Bone marrow (tissue), 2 donors: Measurements from ENCODE around the gene ARHGEF37.
"Not testable (repeated sequence)": the region's sequence is repeated elsewhere in the genome, so short reads cannot be mapped to it uniquely, and the experiment has no call there.

Source experiments
- DNase-seq, 2 donors: peaks; one replicate each; lab custom pipeline; 2025; lab: John Stamatoyannopoulos, UW

Gene ARHGEF37, protein sequence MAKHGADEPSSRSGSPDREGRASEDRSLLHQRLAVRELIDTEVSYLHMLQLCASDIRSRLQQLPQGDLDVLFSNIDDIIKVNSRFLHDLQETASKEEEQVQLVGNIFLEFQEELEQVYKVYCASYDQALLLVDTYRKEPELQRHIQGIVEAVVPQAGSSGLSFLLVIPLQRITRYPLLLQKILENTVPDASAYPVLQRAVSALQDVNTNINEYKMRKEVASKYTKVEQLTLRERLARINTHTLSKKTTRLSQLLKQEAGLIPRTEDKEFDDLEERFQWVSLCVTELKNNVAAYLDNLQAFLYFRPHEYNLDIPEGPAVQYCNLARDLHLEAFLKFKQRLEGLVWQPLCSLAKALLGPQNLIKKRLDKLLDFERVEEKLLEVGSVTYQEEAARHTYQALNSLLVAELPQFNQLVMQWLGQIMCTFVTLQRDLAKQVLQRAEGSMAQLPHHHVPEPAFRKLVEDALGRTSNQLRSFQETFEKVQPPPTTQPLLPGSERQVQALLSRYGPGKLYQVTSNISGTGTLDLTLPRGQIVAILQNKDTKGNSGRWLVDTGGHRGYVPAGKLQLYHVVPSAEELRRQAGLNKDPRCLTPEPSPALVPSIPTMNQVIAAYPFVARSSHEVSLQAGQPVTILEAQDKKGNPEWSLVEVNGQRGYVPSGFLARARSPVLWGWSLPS

DNA sequence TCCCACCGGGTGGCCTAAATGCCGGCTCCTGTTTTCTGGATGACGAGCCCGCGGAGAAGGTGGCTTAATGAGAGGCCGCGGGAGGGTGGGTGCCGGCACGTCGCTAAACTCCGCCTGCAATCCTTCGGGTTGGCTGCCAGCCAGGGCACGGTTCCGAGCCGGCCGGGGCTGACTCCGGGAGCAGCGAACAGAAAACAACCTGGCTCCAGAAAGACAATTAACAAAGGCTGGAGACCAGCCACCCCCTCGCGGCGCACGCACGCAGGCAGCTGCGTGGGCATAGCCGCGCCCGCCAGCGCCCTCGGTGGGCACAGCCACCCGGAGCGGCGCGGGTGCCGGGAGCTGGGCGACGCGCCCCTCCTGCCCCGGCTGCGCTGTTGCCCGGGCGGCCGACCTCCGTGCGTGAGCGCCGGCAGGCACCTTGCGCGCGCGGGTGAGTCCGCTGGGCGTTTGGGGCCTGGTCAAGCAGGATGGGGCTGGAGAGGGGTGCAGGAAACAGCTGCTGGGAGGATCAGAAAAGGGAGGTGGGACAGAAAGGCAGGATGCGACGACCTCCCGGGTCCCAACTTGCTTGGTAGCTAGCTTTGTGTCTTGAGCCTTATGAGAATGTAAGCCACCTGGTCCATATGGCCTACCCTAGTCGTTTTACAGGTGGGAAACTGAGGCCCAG lies at the start of gene ARHGEF37:
TSS of gene ARHGEF37 (plus strand) at position 307 of the 670 bp plus-strand sequence. CDS start 16,272 bp downstream, outside the sequence.
- no peak for DNase-seq

GRCh38 chr5:149532413-149532812 lies 48.9 kb upstream of the ARHGEF37 start:
- no peak for DNase-seq

- not testable (repeated sequence) for DNase-seq
Measured at GRCh38 chr5:149535787-149536186, 45.5 kb upstream of the ARHGEF37 start.

DNA sequence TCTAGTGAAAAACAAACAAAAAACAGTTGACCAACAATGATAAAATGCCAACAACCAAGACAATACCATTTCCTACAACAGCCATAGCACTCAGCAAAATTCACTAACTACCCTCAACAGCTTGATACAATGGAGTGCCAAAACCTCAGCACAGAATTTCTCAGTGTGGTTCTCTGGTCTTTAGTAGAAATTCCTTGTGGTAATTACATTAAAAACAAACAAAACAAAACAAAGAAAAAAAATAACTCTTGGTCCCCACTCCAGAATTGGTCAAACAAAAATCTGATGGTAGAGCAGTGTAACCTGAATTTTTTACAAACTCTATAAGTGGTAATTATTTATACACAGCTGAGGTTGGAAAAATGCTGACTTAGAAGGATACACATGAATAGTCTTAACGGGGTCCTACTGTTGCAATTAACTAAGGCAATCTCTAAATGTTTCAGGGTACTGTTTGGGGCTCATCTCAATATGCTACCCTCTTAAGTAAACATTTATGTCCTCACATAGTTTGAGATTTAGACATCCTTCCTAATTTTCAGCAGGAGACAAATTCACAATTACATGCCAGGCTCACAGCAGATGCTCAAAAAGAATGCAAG lies 43.8 kb upstream of the ARHGEF37 start:
- DNase-seq, result no peak

DNA sequence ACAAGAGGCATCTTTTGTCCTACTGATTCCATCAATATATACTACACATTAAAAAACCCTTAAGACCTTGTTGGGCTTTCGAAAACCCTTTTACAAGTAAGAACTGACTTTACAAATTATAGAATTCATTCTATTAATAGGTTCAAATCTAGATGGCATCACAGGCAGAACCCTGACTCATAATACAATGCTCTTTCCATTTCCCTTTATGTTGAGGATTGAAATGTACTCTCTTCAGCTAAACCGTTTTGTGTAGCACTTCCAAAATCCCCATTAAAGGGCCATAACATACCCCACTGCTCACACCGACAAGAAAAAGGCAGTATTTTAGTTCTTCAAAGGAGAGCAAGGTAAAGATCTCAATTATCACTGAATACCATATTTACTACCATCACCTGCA lies 41.2 kb upstream of the ARHGEF37 start:
- no peak for DNase-seq

GRCh38 chr5:149541893-149542292 lies 39.4 kb upstream of the ARHGEF37 start:
- DNase-seq, result no peak

- DNase-seq, result no peak
Measured at GRCh38 chr5:149543361-149544027, 37.8 kb upstream of the ARHGEF37 start.

DNA sequence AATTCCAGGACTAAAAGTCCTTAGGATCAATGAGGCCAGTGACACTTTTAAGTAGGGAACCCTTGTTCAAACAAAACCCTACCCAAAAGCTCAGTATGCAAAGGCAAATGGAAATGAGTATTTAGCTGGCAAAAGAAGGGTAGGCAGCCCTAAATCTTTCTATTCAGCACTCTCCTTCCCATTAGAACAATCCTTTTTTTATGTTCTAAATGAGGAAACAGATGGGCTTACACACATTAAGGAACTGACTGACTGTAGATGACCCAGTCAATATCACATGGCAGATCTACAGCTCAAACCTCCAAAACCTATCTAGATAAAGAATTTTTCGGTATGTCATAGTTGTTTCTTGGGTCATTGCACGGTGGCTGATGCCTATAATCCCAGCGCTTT lies 37.3 kb upstream of the ARHGEF37 start:
- peak in 1 of 2 donors; percentile 51 for DNase-seq

- no peak for DNase-seq
Measured at GRCh38 chr5:149545327-149545726, 36.0 kb upstream of the ARHGEF37 start.

DNA sequence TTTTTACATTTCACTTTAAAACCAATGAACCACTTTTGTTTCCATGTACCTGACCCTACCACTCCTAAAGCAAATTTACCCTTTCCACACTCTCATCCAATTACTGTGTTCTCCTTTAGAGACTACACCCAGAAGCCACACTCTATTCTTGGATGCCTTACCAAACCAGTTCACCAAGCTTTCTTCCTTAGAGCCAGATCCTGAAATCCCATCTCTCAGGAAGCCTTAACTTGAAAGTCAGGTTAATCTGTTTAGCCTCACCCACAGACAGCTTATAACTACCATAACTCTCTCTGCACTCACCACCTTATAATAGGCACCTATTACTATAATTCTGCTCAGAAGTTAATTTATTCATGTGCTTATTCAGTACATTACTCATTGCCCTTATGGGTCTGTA lies 34.3 kb upstream of the ARHGEF37 start:
- DNase-seq, result no peak

- peak; percentile 15 to 29 for DNase-seq
Measured at GRCh38 chr5:149549461-149550267, 31.6 kb upstream of the ARHGEF37 start.

DNA sequence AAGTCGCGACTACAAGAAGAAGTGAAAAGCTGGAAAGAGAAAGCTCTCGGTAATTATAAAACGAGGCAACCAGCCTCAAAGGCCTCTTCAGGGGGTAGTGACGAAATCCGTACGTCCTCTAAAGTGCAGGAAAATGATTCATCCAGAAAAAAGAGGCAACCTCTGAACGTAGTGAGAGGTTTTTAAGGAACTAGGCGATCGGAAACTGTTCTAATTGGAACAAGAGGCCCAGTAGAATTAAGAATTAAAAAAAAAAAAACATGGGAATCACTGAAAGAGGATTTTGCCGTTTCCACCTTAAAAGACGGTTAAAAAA lies 31.1 kb upstream of the ARHGEF37 start:
- DNase-seq, result peak in 1 of 2 donors; percentile 74

DNA sequence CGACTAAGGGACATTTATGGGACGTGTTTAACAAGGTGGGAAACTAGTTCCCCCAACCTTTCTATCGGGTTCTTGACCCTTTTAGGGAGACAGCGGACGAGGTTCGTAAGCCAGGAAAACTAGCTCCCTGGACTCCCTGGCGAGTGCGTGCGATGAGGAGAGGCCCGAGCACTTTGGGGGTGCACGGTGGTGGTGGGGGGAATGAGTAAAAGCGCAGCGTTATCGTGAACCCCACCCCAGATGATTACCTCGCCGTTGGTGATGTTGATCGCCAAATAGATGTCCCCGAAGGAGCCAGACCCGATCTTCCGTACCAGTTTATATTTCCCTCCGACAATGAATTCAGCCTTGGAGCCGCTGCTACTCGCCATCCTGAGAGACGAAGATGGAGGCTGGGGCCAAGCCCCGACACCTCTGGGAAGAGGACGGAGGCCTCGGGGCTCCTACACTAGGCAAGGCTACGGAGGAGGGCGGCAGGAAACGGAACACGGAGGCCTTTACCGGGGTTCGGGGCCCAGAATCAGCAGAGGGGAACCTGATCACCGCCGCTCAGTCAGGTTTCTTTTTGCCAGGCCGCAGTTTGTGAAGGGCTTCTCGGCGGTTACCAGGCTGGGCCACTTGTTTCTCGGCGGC lies 30.6 kb upstream of the ARHGEF37 start:
- DNase-seq, result no peak

GRCh38 chr5:149551227-149552037 lies 29.9 kb upstream of the ARHGEF37 start, which contains the start of gene CSNK1A1:
Gene CSNK1A1 (minus strand): TSS chr5:149551439. CDS start chr5:149550964, 475 bp downstream.
- peak; percentile 95 for DNase-seq

DNA sequence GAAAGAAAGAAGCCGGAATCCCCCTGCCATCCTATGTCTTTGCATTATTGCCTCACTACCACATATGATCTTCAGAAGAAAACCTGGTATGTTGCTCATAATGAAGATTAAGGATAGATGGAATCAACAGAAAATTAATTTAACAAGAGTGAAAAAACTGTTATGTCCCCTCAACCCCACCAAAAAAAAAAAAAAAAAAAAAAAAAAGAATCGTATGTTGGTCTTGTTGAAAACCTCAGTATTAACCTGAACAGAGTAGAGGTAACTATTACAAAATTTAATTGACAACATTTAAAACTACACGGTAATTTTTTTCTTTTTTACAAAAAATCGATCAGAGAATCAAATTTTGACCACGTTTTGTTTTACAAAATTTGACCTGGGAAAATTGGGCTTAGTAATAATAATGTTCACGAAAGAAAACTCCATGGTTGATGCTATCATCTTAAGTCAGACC lies 29.2 kb upstream of the ARHGEF37 start:
- no peak for DNase-seq

- no peak for DNase-seq
Measured at GRCh38 chr5:149552553-149553160, 28.6 kb upstream of the ARHGEF37 start.

- DNase-seq, result no peak
Measured at GRCh38 chr5:149559706-149560105, 21.6 kb upstream of the ARHGEF37 start.

DNA sequence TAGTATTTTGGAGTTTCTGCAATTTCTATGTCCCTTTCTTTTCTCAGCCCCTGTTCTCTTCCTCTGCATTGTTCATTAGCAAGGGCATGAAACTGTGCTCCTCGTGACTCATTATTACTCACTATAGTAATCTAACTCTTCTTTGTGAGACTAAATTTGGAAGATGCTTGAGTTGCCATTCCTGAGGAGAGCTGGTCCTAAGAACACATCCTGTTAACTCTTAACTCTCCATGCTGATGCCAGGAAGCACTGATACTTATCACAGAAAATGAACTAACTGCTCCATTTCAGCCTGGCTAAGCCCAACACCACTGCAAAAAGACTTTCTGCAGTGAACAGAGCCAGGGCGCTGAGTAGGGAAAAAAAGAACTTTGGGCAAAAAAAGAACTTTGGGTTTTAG lies 19.4 kb upstream of the ARHGEF37 start:
- DNase-seq, result peak in 1 of 2 donors; percentile 63

- no peak for DNase-seq
Measured at GRCh38 chr5:149563466-149563865, 17.8 kb upstream of the ARHGEF37 start.
